GM12892 (cell line): ENCODE data around the gene KLHL13.

Experiments
- POLR2A ChIP-seq: IDR thresholded peaks from 2 replicates; pipeline ENCODE4 v1.6.1; 2011; ENCODE audit warnings: low read depth, low read length, control low read depth
- POLR2AphosphoS5 ChIP-seq: IDR thresholded peaks from 2 replicates; pipeline ENCODE4 v1.6.1; 2011; ENCODE audit warnings: low read depth, low read length, control low read depth
- TAF1 ChIP-seq: IDR thresholded peaks from 2 replicates; pipeline ENCODE4 v1.6.1; 2011; ENCODE audit warnings: low read depth, mild to moderate bottlenecking, control low read depth, low read length, borderline replicate concordance

- TF ChIP-seq POLR2AphosphoS5 (no peak), POLR2A (no peak), TAF1 (no peak)
Observed at GRCh38 chrX:118114971-118115370, 1.6 kb downstream of the KLHL13 start.
